Left ventricle myocardium inferior (tissue), 1 donor: ENCODE results near the gene TCERG1L. TPM values are rescaled to one million over a fixed set of nuclear protein-coding genes. Genes with fewer than 3 reads are reported as not detected.

Experiments used
- DNase-seq: peaks from one replicate; pipeline ENCODE4 v3.0.0-alpha.2; 2020
- H3K27ac ChIP-seq: fragments of 200-600 bp; replicated peaks from 2 replicates; pipeline ENCODE4 v1.8.0; 2021
- H3K27me3 ChIP-seq: fragments of 200-600 bp; 2 replicates; pipeline ENCODE4 v1.8.0; 2021; ENCODE audit warnings: low read depth
- H3K36me3 ChIP-seq: fragments of 200-600 bp; 2 replicates; pipeline ENCODE4 v1.8.0; 2021
- H3K4me1 ChIP-seq: fragments of 200-600 bp; 2 replicates; pipeline ENCODE4 v1.8.0; 2021
- H3K4me3 ChIP-seq: fragments of 200-600 bp; 2 replicates; pipeline ENCODE4 v1.8.0; 2021; ENCODE audit warnings: mild to moderate bottlenecking, moderate library complexity
- H3K9me3 ChIP-seq: fragments of 200-600 bp; replicated peaks from 2 replicates; pipeline ENCODE4 v1.8.0; 2021
- CTCF ChIP-seq: fragments of 200-600 bp; IDR thresholded peaks from 2 replicates; pipeline ENCODE4 v1.8.0; 2021; ENCODE audit warnings: antibody characterized with exemption, mild to moderate bottlenecking, borderline replicate concordance
- intact Hi-C: fragments of 100-400 bp; cut with micrococcal nuclease; formaldehyde crosslinking; loops from one replicate; pipeline ENCODE4 v1.11.0; 2022
- total RNA-seq: library from RNA; stranded (reverse); fragmentation: NEBNext Ultra II Directional; extraction: Animal tissue kit (Norgen Biotek cat#: 25700); gene quantifications from one replicate; pipeline ENCODE4 v1.2.1, GENCODE V29; 2021
- donor health status: DM: no; HTN: yes; CAD: no; lungs with severe emphysema.

TCERG1L gene
- total RNA-seq, 1 donor from 2014 or later, result not detected

GRCh38 chr10:131119626-131120355, 191.7 kb downstream of the TCERG1L start:
- H3K27me3 ChIP-seq, result peaks cover 29% of the 10 kb centered on the region
- no peaks in the 10 kb centered on the region for H3K36me3 ChIP-seq
- H3K27ac ChIP-seq, result no peak overlapping the region
- no peak for TF ChIP-seq CTCF
- no peak overlapping the region for H3K4me3 ChIP-seq
- intact Hi-C loops, result no loop called here
- no peak for DNase-seq
- no peaks in the 10 kb centered on the region for H3K4me1 ChIP-seq
- no peaks in the 10 kb centered on the region for H3K9me3 ChIP-seq

- no peaks in the 10 kb centered on the region for H3K36me3 ChIP-seq
- H3K27ac ChIP-seq, result no peak overlapping the region
- intact Hi-C loops, result no loop called here
- no peak for DNase-seq
- no peaks in the 10 kb centered on the region for H3K4me1 ChIP-seq
- H3K27me3 ChIP-seq, result peaks cover 25% of the 10 kb centered on the region
- TF ChIP-seq CTCF, result no peak
- no peaks in the 10 kb centered on the region for H3K9me3 ChIP-seq
- no peak overlapping the region for H3K4me3 ChIP-seq
These were observed 193.9 kb downstream of the TCERG1L start for GRCh38 chr10:131117416-131118212.

- Histone ChIP-seq H3K9me3 (no peaks in the 10 kb centered on the region), H3K27ac (no peak overlapping the region), H3K36me3 (no peaks in the 10 kb centered on the region), H3K4me1 (no peaks in the 10 kb centered on the region), H3K27me3 (peaks cover 31% of the 10 kb centered on the region), H3K4me3 (no peak overlapping the region)
- intact Hi-C loops, result no loop called here
- TF ChIP-seq CTCF, result no peak
- no peak for DNase-seq
These were observed 194.5 kb downstream of the TCERG1L start for GRCh38 chr10:131116991-131117375.

DNA sequence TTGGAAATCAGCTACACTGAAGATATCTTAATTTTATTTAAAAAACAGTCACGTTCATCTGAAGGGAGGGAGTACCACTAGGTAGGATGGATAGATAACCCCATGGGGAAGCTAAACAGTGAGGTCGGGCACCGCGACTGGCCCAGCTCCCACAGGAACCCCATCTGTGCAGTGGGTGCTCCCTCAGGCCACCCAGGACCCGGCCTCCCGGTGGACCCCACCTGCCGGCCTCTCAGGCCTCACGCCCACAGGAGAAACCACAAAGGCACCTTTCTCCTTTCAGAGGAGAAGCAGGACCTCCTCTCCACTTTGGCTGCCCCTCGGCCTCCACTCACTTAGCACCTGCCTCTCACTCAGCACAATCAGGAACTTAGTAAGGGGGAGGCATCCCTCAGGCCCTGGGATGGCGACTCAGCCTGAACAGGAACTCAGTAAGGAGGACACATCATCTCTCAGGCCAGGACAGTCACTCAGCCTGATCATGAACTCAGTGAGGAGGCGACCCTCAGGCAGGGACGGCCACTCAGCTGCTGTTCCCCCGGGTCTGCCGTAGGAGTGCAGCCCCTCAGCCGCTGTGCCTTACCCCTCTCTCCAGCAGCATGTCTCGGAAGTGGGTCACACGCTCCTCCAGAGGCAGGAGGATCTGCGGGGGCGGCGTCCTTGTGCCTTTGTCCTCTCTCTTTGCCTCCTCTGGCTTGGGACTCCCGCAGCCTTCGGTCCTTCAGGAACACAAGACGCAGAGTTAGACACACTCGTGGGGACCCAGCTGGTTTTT, 195.1 kb downstream of the TCERG1L start:
- no peak for TF ChIP-seq CTCF
- no peak for DNase-seq
- intact Hi-C loops, result no loop called here
- Histone ChIP-seq H3K36me3 (no peaks in the 10 kb centered on the region), H3K4me1 (no peaks in the 10 kb centered on the region), H3K9me3 (no peaks in the 10 kb centered on the region), H3K27ac (no peak overlapping the region), H3K27me3 (peaks cover 37% of the 10 kb centered on the region), H3K4me3 (no peak overlapping the region)

- Histone ChIP-seq H3K4me3 (no peak overlapping the region), H3K27ac (no peak overlapping the region), H3K27me3 (peaks cover 40% of the 10 kb centered on the region), H3K9me3 (no peaks in the 10 kb centered on the region), H3K4me1 (no peaks in the 10 kb centered on the region), H3K36me3 (no peaks in the 10 kb centered on the region)
- DNase-seq, result no peak
- no peak for TF ChIP-seq CTCF
- intact Hi-C loops, result no loop called here
These were observed 195.7 kb downstream of the TCERG1L start for GRCh38 chr10:131115801-131116200.
